AG20443 (cell line): ENCODE results near the gene IZUMO1.
"Not testable (repeated sequence)": the region's sequence is repeated elsewhere in the genome, so short reads cannot be mapped to it uniquely, and the experiment has no call there.

Experiments
- DNase-seq: peaks from one replicate; pipeline ENCODE4 v3.0.0; 2012; ENCODE audit warnings: low spot score, mixed read lengths

IZUMO1 gene

DNA sequence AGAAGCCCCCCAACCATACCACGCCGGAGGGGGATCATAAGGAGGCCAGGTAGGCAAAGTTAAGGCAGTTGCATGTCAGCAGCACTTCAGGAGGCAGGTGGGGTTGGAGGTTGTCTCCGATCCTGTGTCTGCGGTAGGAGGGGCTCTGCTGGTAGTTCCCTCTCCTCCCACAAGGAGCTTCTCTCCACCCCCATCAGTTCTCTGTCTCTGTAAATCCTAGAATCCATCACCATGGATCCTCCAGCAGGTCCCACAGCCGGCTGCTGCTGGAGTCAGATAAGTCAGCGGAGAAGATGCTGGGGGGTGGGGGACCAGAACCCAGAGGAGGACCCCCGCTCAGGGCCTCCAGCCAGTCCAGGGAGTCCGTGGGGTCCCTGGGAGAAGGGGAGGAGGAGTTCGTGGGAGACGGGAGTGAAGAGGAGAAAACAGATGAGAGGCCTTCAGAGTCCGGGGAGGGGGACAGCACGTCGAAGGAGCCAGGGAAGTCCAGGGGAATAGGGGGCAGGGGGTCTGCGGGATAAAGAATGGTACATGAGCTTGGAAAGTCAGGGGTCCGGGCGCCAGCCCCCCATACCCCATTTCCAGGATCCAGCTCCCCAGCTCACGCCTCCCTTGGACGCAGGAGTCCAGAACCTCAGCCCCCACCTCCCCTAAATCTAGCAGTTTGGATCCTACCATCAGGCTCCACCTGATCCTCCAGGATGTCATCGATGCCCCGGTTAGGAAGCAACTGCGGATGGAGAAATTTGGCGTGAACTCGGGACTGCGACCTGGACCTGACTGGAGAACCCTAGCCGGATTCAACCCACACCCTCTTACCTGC is 33.5 kb downstream of the IZUMO1 start:
- DNase-seq, result no peak

DNA sequence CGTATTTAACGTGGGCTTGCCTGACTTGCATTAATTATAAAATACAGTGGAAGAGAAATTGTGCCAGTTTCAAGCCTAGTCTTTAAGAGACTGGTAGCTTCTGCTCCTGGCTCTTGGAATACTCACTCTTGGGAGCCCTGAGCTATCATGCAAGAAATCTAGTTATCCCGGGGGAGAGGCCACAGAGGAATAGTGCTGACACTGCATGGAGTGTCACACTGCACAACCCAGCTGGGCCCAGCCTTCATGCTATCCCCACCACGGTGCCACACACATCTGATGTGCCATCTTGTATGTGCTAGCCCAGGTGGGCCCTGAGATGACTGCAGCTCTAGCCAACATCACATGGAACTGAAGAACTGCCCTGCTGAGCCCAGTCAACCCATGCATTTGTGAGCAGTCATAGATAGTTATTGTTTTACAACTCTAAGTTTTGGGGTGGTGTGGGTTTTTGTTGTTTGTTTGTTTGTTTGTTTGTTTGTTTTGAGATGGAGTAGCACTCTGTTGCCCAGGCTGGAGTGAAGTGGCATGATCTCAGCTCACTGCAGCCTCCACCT is 35.5 kb downstream of the IZUMO1 start:
- DNase-seq, result no peak

DNA sequence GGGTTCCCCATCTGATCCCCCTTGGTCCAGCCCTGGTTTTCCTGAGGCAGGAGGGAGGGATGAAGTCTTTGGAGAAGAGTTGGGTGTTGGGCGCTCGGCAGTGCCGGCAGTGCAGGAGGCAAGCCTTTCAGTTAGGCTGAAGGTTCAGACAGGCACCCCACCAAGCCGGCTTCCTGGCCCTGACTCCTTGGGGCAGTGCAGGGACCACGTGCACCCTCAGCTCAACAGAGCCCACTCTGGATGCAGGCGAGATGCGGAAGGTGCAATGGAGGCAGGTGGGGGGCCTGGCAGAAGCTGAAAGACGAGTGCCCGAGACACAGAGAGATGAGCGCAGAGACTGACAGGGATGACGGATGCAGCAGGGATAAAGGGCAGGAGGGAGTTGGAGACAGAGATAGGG is 38.2 kb downstream of the IZUMO1 start:
- no peak for DNase-seq

DNA sequence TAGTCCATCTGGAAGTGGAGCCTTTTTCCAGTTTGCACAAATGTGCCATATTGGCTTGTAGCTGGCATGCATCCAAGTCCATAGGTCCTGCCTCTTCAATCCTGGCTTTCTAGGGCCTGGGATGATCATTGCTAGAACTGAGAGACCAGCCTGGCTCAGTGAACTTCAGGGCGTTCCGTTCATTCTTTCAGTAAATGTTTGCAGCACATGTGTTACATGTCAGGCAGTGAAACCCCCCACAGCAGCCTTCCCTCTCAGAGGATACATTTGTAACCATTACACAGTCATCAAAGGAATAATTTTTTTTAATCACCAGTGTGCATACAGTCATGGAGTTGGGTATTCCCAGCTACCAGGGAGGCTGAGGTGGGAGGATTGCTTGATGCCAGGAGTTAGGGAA is 41.3 kb downstream of the IZUMO1 start:
- no peak for DNase-seq

GRCh38 chr19:48703316-48703715 is 43.4 kb downstream of the IZUMO1 start:
- no peak for DNase-seq

- no peak for DNase-seq
Measured at GRCh38 chr19:48702701-48703100, 44.0 kb downstream of the IZUMO1 start.

- DNase-seq, result peak; percentile 73
Measured at GRCh38 chr19:48698046-48698445, 48.7 kb downstream of the IZUMO1 start.

DNA sequence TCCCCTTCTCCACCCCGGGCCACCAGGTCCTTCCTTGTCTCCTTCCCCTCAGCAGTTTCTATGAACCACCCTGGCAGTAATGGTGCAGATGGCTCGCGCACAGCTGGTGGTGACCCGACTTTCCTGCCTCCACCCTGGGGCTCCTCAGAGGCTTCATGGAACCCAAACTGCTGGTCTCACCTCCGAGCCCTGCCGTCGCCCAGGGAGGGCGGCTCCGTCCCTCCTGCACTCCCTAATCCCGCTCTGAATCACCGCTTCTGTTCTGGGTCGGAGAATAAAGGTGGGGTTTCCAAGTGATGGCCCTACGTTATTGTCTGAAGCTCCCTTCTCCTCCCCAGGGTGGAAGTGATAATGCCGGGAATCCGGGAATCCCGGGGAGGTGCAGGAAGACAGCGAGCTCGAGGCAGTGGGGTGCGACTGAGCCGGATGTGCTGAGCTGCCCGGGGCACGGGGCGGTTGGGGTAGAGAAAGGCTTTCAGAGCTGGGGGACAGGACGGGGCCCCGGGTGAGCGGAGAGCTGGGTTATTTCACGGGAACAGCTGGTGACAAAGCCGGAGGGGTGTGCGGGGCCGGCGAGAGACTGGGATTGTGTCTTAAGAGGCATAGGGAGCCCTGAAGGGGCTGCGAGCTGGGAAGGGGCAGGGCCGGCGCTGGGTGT is 50.2 kb downstream of the IZUMO1 start:
- peak; percentile 16 for DNase-seq

DNA sequence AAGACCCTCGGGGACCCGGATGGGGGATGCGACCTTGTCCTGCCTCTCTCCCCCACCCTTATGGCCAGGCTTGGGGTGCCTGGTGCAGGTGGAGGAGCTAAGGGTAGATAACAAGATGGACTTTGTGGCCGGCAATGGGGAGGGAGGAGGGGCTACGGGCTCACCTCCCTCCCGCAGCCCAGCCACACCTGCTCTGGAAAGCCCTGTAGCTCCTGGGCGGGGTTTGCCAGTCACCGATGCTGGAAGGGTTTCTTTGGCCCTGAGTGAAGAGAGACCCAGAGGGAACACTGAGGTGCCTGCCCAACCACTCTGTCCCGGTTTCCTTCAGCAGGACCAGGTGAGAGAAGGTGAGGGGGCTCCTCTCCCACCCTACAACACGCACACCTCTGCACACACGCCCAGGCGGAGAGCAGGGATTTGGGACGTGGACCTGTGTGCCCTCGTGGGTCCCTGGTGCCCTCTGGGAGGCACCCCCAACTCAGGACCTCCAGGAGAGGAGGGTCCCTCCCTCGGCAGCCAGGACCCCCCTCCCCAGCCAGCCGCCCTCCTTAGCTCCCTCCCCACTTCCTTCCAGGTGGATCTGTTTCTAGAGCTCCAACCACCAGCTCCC is 50.9 kb downstream of the IZUMO1 start, which contains the start of gene FUT2:
Gene FUT2, plus strand, starts transcription at position 229 of the 610 bp plus-strand sequence. CDS start 6,986 bp downstream, outside the sequence.
- DNase-seq, result no peak

DNA sequence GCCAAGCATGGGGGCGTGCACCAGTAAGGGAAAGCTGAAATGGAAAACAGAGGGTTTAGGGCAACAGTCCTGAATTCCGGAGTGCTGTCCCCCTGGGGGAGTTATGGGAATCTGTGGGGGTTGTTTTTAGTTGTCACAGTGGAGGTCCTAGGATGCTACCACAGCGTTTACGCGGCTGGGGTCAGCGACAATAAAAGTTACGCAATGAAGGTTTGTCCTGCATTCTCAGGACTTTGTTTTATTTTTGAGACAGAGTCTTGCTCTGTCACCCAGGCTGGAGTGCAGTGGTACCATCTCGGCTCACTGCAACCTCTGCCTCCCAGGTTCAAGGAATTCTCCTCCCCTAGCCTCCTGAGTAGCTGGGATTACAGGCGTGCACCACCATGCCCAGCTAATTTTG is 53.1 kb downstream of the IZUMO1 start:
- not testable (repeated sequence) for DNase-seq
